Stimulated activated CD8-positive, alpha-beta memory T cell treated with anti-CD3 and anti-CD28 coated beads, Interleukin-15, amount 100 ng/mL, for 4 hours (primary cell): ENCODE data around the gene MAP6D1.
"Not testable (repeated sequence)": the region's sequence is repeated elsewhere in the genome, so short reads cannot be mapped to it uniquely, and the experiment has no call there.

Experiments used
- DNase-seq, 2 donors: peaks; one replicate each; pipeline ENCODE4 v3.0.0-alpha.2; 2020; ENCODE audit warnings: low read depth in 2 of 2

MAP6D1 gene

DNA sequence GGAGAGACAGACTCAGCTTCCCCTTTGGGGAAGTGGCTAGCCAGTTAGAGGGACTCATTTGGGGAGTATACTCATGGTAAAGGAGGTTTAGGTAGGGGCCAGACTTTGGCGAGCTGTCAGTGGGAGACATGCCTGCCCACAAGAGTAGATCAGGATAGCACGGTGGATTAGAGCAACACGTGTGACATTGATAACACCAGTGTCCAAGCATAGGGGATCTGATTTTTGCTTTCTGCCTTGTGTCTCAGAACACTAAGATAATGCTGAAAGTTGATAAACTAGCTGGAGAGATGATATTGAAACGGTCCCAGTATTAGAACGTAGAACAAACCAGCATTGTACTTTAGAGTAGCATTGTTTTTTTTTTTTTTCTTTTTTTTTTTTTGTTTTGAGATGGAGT is 25.9 kb downstream of the MAP6D1 start:
- no peak for DNase-seq

GRCh38 chr3:183797996-183798395 is 27.4 kb downstream of the MAP6D1 start:
- DNase-seq, result no peak

DNA sequence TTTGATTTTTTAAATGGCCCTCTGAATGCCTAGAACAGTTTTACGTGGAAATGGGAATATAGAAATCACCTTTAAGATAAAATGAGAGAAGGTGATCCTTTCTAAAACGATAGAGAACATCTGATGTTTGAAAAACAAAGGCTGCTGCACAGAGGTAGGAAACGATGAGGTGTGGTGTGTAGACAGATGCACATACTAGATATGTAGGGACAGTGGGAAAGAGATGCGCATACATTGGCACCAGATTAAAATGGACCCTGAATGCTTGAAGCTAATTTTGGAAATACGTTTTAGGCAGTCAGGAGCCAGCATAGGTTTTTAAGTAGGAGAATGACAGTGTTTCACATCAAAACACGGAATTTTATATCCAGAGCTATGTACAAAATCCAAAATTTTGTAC is 29.0 kb downstream of the MAP6D1 start:
- no peak for DNase-seq

- no peak for DNase-seq
These were observed 30.9 kb downstream of the MAP6D1 start for GRCh38 chr3:183794452-183794851.

- no peak for DNase-seq
These were observed 32.4 kb downstream of the MAP6D1 start for GRCh38 chr3:183792976-183793375.

- no peak for DNase-seq
These were observed 34.7 kb downstream of the MAP6D1 start for GRCh38 chr3:183790700-183791099.

DNA sequence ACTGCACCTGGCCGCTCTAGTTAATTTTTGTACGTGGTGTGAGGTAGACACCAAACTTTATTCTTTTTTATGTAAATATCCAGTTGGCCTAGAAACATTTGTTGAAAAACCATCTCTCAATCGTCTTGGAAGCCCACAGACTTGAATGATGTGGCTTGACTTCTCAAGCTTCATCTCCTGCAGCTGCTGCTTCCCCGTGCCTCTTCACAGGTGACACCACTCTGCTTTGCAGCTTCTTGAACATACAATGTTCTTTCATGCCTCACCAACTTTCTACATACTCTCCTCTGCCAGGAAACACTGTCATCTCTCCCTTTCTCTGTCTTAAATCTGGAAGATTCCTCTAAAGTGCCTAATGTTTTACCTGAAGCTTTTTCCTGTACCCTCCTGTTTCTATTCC is 35.6 kb downstream of the MAP6D1 start:
- no peak for DNase-seq

GRCh38 chr3:183784503-183784902 is 40.9 kb downstream of the MAP6D1 start:
- DNase-seq, result not testable (repeated sequence)

DNA sequence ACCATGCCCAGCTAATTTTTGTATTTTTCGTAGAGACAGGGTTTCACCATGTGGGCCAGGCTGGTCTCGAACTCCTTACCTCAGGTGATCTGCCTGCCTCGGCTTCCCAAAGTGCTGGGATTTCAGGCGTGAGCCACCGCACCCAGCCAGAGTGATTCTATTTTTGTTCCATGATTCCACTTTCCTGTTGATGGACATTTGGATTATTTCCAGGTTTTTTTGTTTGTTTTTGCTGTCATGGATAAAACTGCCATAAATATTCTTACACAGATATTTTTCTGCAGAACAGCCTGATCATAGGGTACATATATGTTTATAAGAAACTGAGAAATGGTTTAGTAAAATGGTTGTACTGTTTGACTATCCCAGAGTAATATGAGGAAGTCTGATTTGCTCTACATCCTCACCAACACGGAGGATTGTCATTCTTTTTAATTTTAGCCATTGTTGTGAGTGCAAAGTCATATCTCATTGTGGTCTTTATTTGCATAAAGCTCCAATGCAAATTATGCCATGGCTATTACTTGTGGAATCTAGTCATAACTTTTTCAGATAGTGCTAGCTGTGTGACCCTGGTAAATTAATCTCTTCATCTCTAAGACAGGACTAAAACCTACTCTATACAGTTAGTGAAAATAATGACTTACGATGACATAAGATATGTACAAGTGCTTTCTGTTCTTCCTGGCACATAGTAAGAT is 42.7 kb downstream of the MAP6D1 start:
- no peak for DNase-seq

- DNase-seq, result no peak
These were observed 44.1 kb downstream of the MAP6D1 start for GRCh38 chr3:183781246-183781645.

GRCh38 chr3:183779896-183780465 is 45.4 kb downstream of the MAP6D1 start:
- no peak for DNase-seq

GRCh38 chr3:183777016-183777618 is 48.3 kb downstream of the MAP6D1 start:
- DNase-seq, result no peak

DNA sequence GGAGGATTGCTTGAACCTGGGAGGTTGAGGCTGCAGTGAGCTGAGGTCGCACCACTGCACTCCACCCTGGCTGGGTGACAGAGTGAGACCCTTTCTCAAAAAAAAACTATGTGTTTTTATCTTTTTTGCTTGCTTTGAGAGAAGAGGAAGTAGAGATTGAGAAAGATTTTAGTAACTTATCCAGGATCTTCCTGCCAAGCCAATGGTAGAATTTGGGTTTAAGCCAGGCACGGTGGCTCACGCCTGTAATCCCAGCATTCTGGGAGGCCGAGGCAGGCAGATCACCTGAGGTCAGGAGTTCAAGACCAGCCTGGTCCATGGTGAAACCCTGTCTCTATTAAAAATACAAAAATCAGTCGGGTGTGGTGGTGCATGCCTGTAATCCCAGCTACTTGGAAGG is 48.9 kb downstream of the MAP6D1 start:
- DNase-seq, result not testable (repeated sequence)

- no peak for DNase-seq
These were observed 49.6 kb downstream of the MAP6D1 start for GRCh38 chr3:183775781-183776180.

- DNase-seq, result no peak
These were observed 50.7 kb downstream of the MAP6D1 start for GRCh38 chr3:183774631-183775030.

- DNase-seq, result no peak
These were observed 55.9 kb downstream of the MAP6D1 start for GRCh38 chr3:183769453-183769852.

DNA sequence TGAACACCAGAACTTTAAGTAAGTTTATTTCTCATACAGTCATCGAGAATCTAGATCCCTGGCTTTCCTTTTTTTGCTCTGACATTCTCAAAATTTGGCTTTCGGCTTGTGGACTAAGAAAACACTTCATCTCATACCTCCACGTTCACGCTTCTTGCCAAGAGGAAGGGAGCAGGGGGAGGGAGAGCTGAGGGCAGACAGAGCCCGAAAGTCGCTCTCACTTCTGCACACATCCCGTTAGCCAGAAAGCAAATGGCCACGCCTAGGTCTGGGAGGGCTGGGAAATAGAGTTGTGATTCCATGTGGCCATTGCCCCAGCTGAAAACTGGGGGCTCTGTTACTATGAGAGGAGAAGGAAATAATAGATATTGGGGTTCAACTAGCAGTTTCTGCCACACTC is 57.3 kb downstream of the MAP6D1 start:
- DNase-seq, result no peak

GRCh38 chr3:183766745-183767606 is 58.4 kb downstream of the MAP6D1 start:
- DNase-seq, result peak; percentile 14 to 34

- DNase-seq, result no peak
These were observed 59.3 kb downstream of the MAP6D1 start for GRCh38 chr3:183766107-183766506.
